ENCODE results near the gene CADPS2. TPM values are rescaled to one million over a fixed set of nuclear protein-coding genes. Genes with fewer than 3 reads are reported as not detected.

The CADPS2 gene
- polyA plus RNA-seq, 1 donor (not counting 4 experiments of a cell fraction or from before 2014, with no cell fraction given), result 0.35 TPM

- Histone ChIP-seq H4K20me1 (ENCODE audit: control insufficient read depth, extremely low read depth, insufficient read depth, low read length) (no peaks in the 10 kb centered on the region), H3K9ac (ENCODE audit: control insufficient read depth, extremely low read depth, insufficient read depth, low read length) (no peak overlapping the region), H3K9me3 (ENCODE audit: control insufficient read depth, low read depth, low read length) (no peaks in the 10 kb centered on the region), H3K27me3 (ENCODE audit: control insufficient read depth, extremely low read depth, insufficient read depth, low read length) (no peaks in the 10 kb centered on the region), H3K79me2 (ENCODE audit: control insufficient read depth, insufficient read depth, low read length) (no peaks in the 10 kb centered on the region), H3K4me2 (ENCODE audit: control insufficient read depth, extremely low read depth, insufficient read depth, low read depth, low read length) (no peak overlapping the region), H3K9me1 (ENCODE audit: control insufficient read depth, extremely low read depth, insufficient read depth, low read length) (no peaks in the 10 kb centered on the region), H2AFZ (ENCODE audit: control insufficient read depth, low read length) (no peak overlapping the region), H3K4me1 (ENCODE audit: control insufficient read depth, extremely low read depth, insufficient read depth, low read length) (no peaks in the 10 kb centered on the region), H3K4me3 (ENCODE audit: control insufficient read depth in 2 of 3, extremely low read depth in 1 of 3, insufficient read depth in 2 of 3, low read depth in 1 of 3, low read length in 3 of 3) (no peak overlapping the region), H3K27ac (ENCODE audit: control insufficient read depth, insufficient read depth, low read length) (no peak overlapping the region), H3K36me3 (ENCODE audit: control insufficient read depth in 2 of 2, extremely low read depth in 1 of 2, insufficient read depth in 2 of 2, low read length in 2 of 2) (no peaks in the 10 kb centered on the region)
- no peak for DNase-seq (ENCODE audit: low read depth, low spot score)
- dilution Hi-C loops (cut with MboI; ENCODE audit: extremely low pct_ligation_motif_present, low sequenced_read_pairs), result no loop called here
- TF ChIP-seq, protein P1, sequence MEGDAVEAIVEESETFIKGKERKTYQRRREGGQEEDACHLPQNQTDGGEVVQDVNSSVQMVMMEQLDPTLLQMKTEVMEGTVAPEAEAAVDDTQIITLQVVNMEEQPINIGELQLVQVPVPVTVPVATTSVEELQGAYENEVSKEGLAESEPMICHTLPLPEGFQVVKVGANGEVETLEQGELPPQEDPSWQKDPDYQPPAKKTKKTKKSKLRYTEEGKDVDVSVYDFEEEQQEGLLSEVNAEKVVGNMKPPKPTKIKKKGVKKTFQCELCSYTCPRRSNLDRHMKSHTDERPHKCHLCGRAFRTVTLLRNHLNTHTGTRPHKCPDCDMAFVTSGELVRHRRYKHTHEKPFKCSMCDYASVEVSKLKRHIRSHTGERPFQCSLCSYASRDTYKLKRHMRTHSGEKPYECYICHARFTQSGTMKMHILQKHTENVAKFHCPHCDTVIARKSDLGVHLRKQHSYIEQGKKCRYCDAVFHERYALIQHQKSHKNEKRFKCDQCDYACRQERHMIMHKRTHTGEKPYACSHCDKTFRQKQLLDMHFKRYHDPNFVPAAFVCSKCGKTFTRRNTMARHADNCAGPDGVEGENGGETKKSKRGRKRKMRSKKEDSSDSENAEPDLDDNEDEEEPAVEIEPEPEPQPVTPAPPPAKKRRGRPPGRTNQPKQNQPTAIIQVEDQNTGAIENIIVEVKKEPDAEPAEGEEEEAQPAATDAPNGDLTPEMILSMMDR (optimal IDR thresholded peaks at IDR 0.05 in 1 of 3, IDR thresholded peaks at IDR 0.05 in 1 of 3, conservative IDR thresholded peaks at IDR 0.05 in 1 of 3; ENCODE audit: extremely low read depth in 1 of 3, insufficient read depth in 2 of 3, low read length in 3 of 3), result no peak
- TF ChIP-seq EZH2 (IDR thresholded peaks at IDR 0.05; ENCODE audit: low read length), result no peak
- no peak for FAIRE-seq
These were observed 211.8 kb downstream of the CADPS2 start for GRCh38 chr7:122674502-122674901.

DNA sequence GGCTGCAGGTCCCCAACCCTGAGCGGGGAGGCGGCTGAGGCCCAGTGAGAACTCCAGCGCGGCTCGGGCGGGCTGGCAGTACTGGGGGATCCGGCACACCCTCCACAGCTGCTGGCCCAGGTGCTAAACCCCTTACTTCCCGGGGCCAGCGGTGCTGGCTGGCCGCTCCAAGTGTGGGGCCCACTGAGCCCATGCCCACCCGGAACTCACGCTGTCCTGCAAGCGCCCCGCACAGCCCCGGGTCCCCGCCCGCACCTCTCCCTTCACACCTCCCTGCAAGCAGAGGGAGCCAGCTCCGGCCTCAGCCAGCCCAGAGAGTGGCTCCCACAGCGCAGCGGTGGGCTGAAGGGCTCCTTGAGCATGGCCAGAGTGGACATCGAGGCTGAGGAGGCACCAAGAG lies 212.3 kb downstream of the CADPS2 start:
- no peaks in the 10 kb centered on the region for H3K9me3 ChIP-seq (ENCODE audit: control insufficient read depth, low read depth, low read length)
- H3K9ac ChIP-seq (ENCODE audit: control insufficient read depth, extremely low read depth, insufficient read depth, low read length), result no peak overlapping the region
- H3K36me3 ChIP-seq (ENCODE audit: control insufficient read depth in 2 of 2, extremely low read depth in 1 of 2, insufficient read depth in 2 of 2, low read length in 2 of 2), result no peaks in the 10 kb centered on the region
- H3K27ac ChIP-seq (ENCODE audit: control insufficient read depth, insufficient read depth, low read length), result no peak overlapping the region
- H3K4me1 ChIP-seq (ENCODE audit: control insufficient read depth, extremely low read depth, insufficient read depth, low read length), result no peaks in the 10 kb centered on the region
- no peak overlapping the region for H3K4me3 ChIP-seq (ENCODE audit: control insufficient read depth in 2 of 3, extremely low read depth in 1 of 3, insufficient read depth in 2 of 3, low read depth in 1 of 3, low read length in 3 of 3)
- FAIRE-seq (no peak), DNase-seq (ENCODE audit: low read depth, low spot score) (no peak)
- H3K9me1 ChIP-seq (ENCODE audit: control insufficient read depth, extremely low read depth, insufficient read depth, low read length), result no peaks in the 10 kb centered on the region
- no peak overlapping the region for H3K4me2 ChIP-seq (ENCODE audit: control insufficient read depth, extremely low read depth, insufficient read depth, low read depth, low read length)
- H3K27me3 ChIP-seq (ENCODE audit: control insufficient read depth, extremely low read depth, insufficient read depth, low read length), result no peaks in the 10 kb centered on the region
- TF ChIP-seq, protein P1 (optimal IDR thresholded peaks at IDR 0.05 in 1 of 3, IDR thresholded peaks at IDR 0.05 in 1 of 3, conservative IDR thresholded peaks at IDR 0.05 in 1 of 3; ENCODE audit: extremely low read depth in 1 of 3, insufficient read depth in 2 of 3, low read length in 3 of 3), result no peak
- no peak for TF ChIP-seq EZH2 (IDR thresholded peaks at IDR 0.05; ENCODE audit: low read length)
- no peak overlapping the region for H2AFZ ChIP-seq (ENCODE audit: control insufficient read depth, low read length)
- no peaks in the 10 kb centered on the region for H4K20me1 ChIP-seq (ENCODE audit: control insufficient read depth, extremely low read depth, insufficient read depth, low read length)
- H3K79me2 ChIP-seq (ENCODE audit: control insufficient read depth, insufficient read depth, low read length), result no peaks in the 10 kb centered on the region
- dilution Hi-C loops (cut with MboI; ENCODE audit: extremely low pct_ligation_motif_present, low sequenced_read_pairs), result no loop called here

All from keratinocyte (primary cell).